Thyroid gland (tissue), 4 donors: Measurements from ENCODE around the gene STIM2. TPM values are rescaled to one million over a fixed set of nuclear protein-coding genes. Genes with fewer than 3 reads are reported as not detected.

ENCODE experiments used
- DNase-seq, 2 donors: peaks; one replicate each; pipeline ENCODE4 v3.0.0-alpha.2; 2019
- H3K27ac ChIP-seq, 3 donors: fragments of 200-600 bp; sonication (generic); 1 replicate in 2 of 3; 2 replicates in 1 of 3; pipeline ENCODE4 v1.5.1; 2016 to 2019; ENCODE audit warnings: mild to moderate bottlenecking in 1 of 3, moderate library complexity in 1 of 3
- H3K27me3 ChIP-seq: fragments of 200-600 bp; sonication (generic); one replicate; pipeline ENCODE4 v1.5.1; 2019
- H3K36me3 ChIP-seq, 2 donors: fragments of 200-600 bp; sonication (generic); one replicate each; pipeline ENCODE4 v1.5.1; 2016 to 2019
- H3K4me1 ChIP-seq, 2 donors: fragments of 200-600 bp; sonication (generic); one replicate each; pipeline ENCODE4 v1.5.1; 2017 to 2019
- H3K4me3 ChIP-seq, 3 donors: fragments of 200-600 bp; sonication (generic); replicated peaks in 1 of 3; 1 replicate in 2 of 3; 2 replicates in 1 of 3; pipeline ENCODE4 v1.5.1; 2016; ENCODE audit warnings: mild to moderate bottlenecking in 1 of 3
- H3K9me3 ChIP-seq: fragments of 200-600 bp; sonication (generic); one replicate; pipeline ENCODE4 v1.5.1; 2017
- CTCF ChIP-seq, 6 experiments: fragments of 200-600 bp in 3 of 6; fragments of 450-650 bp in 3 of 6; sonication (generic) in 3 of 6; IDR thresholded peaks; one replicate each; pipeline ENCODE4 v1.5.1; 2016 to 2019; ENCODE audit warnings: antibody characterized with exemption in 6 of 6, mild to moderate bottlenecking in 2 of 6, inconsistent platforms in 1 of 6, moderate library complexity in 1 of 6
- POLR2A ChIP-seq, 2 donors: fragments of 450-650 bp; IDR thresholded peaks; one replicate each; pipeline ENCODE4 v1.6.1; 2017; ENCODE audit warnings: antibody characterized with exemption in 2 of 2, mild to moderate bottlenecking in 2 of 2, moderate library complexity in 1 of 2
- WGBS, 2 donors: methylation state at CpG; one replicate each; pipeline ENCODE4 v1.1.5; 2017; 5-methylcytosine and 5-hydroxymethylcytosine counted together
- intact Hi-C: fragments of 100-400 bp; cut with DNase I; formaldehyde crosslinking; loops from one replicate; pipeline ENCODE4 v1.15.1; 2023
- total RNA-seq, 4 donors: library from RNA; depleted of rRNA; stranded (reverse); fragments of >200 nt; gene quantifications; one replicate each; pipeline ENCODE4 v1.2.3, GENCODE V29; 2016

STIM2 gene
- total RNA-seq, 4 donors from 2014 or later = 16.4 to 39.1 (median 18.5) TPM

GRCh38 chr4:27000122-27000521 is 139.5 kb downstream of the STIM2 start:
- H3K27me3 ChIP-seq = no peaks in the 10 kb centered on the region
- H3K4me1 ChIP-seq = peaks cover 4 to 9% of the 10 kb centered on the region in 2 donors
- TF ChIP-seq POLR2A (IDR thresholded peaks at IDR 0.05) = no peak
- TF ChIP-seq CTCF (IDR thresholded peaks at IDR 0.05) = no peak
- no peak overlapping the region for H3K4me3 ChIP-seq
- no peaks in the 10 kb centered on the region for H3K9me3 ChIP-seq
- H3K36me3 ChIP-seq = no peaks in the 10 kb centered on the region
- 91 to 97% methylated on average over 2 of the region's 2 CpGs for WGBS, 2 donors
- DNase-seq = no peak
- intact Hi-C loops = loop anchor here (10.0 kb wide), 1 partner anchor 135 kb away; the partner anchor contains the start of gene STIM2
- no peak overlapping the region for H3K27ac ChIP-seq

- intact Hi-C loops = loop anchor here (10.0 kb wide), 1 partner anchor 136 kb away; the partner anchor contains the start of gene STIM2
- Histone ChIP-seq H3K27ac (no peak overlapping the region), H3K36me3 (no peaks in the 10 kb centered on the region), H3K4me1 (peaks cover 9 to 10% of the 10 kb centered on the region in 2 donors), H3K9me3 (no peaks in the 10 kb centered on the region), H3K27me3 (no peaks in the 10 kb centered on the region), H3K4me3 (no peak overlapping the region)
- TF ChIP-seq CTCF (IDR thresholded peaks at IDR 0.05) = peak in 3 of 6 experiments; percentile 21 to 38 (median 38)
- no peak for TF ChIP-seq POLR2A (IDR thresholded peaks at IDR 0.05)
- DNase-seq = no peak
- 95% methylated on average over 1 of the region's 1 CpG for WGBS, 2 donors
Observed at GRCh38 chr4:27000820-27001219, 140.2 kb downstream of the STIM2 start.

GRCh38 chr4:27001398-27002164 is 140.9 kb downstream of the STIM2 start:
- WGBS, 2 donors = 99 to 100% methylated on average over 4 of the region's 4 CpGs
- intact Hi-C loops = loop anchor here (10.0 kb wide), 1 partner anchor 137 kb away; the partner anchor contains the start of gene STIM2
- Histone ChIP-seq H3K4me1 (peaks cover 9 to 15% of the 10 kb centered on the region in 2 donors), H3K27me3 (no peaks in the 10 kb centered on the region), H3K9me3 (no peaks in the 10 kb centered on the region), H3K36me3 (no peaks in the 10 kb centered on the region), H3K4me3 (no peak overlapping the region), H3K27ac (no peak overlapping the region)
- DNase-seq = no peak
- TF ChIP-seq CTCF (IDR thresholded peaks at IDR 0.05) = no peak
- no peak for TF ChIP-seq POLR2A (IDR thresholded peaks at IDR 0.05)

- 81 to 84% methylated on average over 5 of the region's 5 CpGs for WGBS, 2 donors
- TF ChIP-seq POLR2A (IDR thresholded peaks at IDR 0.05) (no peak), CTCF (IDR thresholded peaks at IDR 0.05) (no peak)
- no peak overlapping the region for H3K27ac ChIP-seq
- intact Hi-C loops = loop anchor here (10.0 kb wide), 1 partner anchor 139 kb away; the partner anchor contains the start of gene STIM2
- no peak overlapping the region for H3K4me3 ChIP-seq
- no peak for DNase-seq
- H3K9me3 ChIP-seq = no peaks in the 10 kb centered on the region
- H3K4me1 ChIP-seq = peaks cover 9 to 20% of the 10 kb centered on the region in 2 donors
- no peaks in the 10 kb centered on the region for H3K36me3 ChIP-seq
- no peaks in the 10 kb centered on the region for H3K27me3 ChIP-seq
Observed at GRCh38 chr4:27003642-27004113, 143.0 kb downstream of the STIM2 start.

- Histone ChIP-seq H3K4me1 (peaks cover 0 to 26% of the 10 kb centered on the region in 2 donors), H3K36me3 (no peaks in the 10 kb centered on the region), H3K9me3 (no peaks in the 10 kb centered on the region), H3K4me3 (no peak overlapping the region), H3K27me3 (no peaks in the 10 kb centered on the region), H3K27ac (peak overlapping the region in 1 of 3 donors; percentile 2)
- DNase-seq = no peak
- TF ChIP-seq POLR2A (IDR thresholded peaks at IDR 0.05) = no peak
- no peak for TF ChIP-seq CTCF (IDR thresholded peaks at IDR 0.05)
- intact Hi-C loops = loop anchor here (10.0 kb wide), 1 partner anchor 141 kb away; the partner anchor contains the start of gene STIM2
Observed at GRCh38 chr4:27005501-27005900, 144.9 kb downstream of the STIM2 start.
